Right lung (tissue), 5 donors: Measurements from ENCODE around the gene CDK5RAP2. TPM values are rescaled to one million over a fixed set of nuclear protein-coding genes. Genes with fewer than 3 reads are reported as not detected.
"Not testable (repeated sequence)": the region's sequence is repeated elsewhere in the genome, so short reads cannot be mapped to it uniquely, and the experiment has no call there.

Source experiments
- DNase-seq, 2 donors: peaks; one replicate each; pipeline ENCODE4 v3.0.0-alpha.2; 2013
- polyA plus RNA-seq, 5 donors: library from polyadenylated mRNA; unstranded; fragments of 120-200 nt; gene quantifications; one replicate each; pipeline versions ENCODE4 v1.2.1 to v1.2.3, GENCODE V29; 2013; ENCODE audit warnings: inconsistent platforms in 1 of 5, low replicate concordance in 1 of 5; ENCODE audit not compliant: insufficient read length in 5 of 5, insufficient read depth in 1 of 5

CDK5RAP2 gene
- polyA plus RNA-seq, 5 donors, result 51.7 to 75.6 (median 68.1) TPM

GRCh38 chr9:120515996-120516395 lies 64.0 kb downstream of the CDK5RAP2 start:
- not testable (repeated sequence) for DNase-seq

GRCh38 chr9:120515481-120515880 lies 64.5 kb downstream of the CDK5RAP2 start:
- not testable (repeated sequence) for DNase-seq

GRCh38 chr9:120514405-120514804 lies 65.6 kb downstream of the CDK5RAP2 start:
- DNase-seq, result no peak

- no peak for DNase-seq
These were observed 66.1 kb downstream of the CDK5RAP2 start for GRCh38 chr9:120513825-120514396.

- no peak for DNase-seq
These were observed 69.2 kb downstream of the CDK5RAP2 start for GRCh38 chr9:120510816-120511215.

- no peak for DNase-seq
These were observed 71.9 kb downstream of the CDK5RAP2 start for GRCh38 chr9:120507936-120508510.

- DNase-seq, result no peak
These were observed 74.8 kb downstream of the CDK5RAP2 start for GRCh38 chr9:120505186-120505585.

GRCh38 chr9:120500733-120501132 lies 79.2 kb downstream of the CDK5RAP2 start:
- no peak for DNase-seq

GRCh38 chr9:120497865-120498264 lies 82.1 kb downstream of the CDK5RAP2 start:
- DNase-seq, result not testable (repeated sequence)

GRCh38 chr9:120496438-120496837 lies 83.5 kb downstream of the CDK5RAP2 start:
- DNase-seq, result not testable (repeated sequence)

- no peak for DNase-seq
These were observed 88.9 kb downstream of the CDK5RAP2 start for GRCh38 chr9:120490888-120491595.

- DNase-seq, result no peak
These were observed 93.1 kb downstream of the CDK5RAP2 start for GRCh38 chr9:120486835-120487234.

- no peak for DNase-seq
These were observed 93.6 kb downstream of the CDK5RAP2 start for GRCh38 chr9:120486347-120486746.

- DNase-seq, result no peak
These were observed 94.2 kb downstream of the CDK5RAP2 start for GRCh38 chr9:120485788-120486187.

GRCh38 chr9:120484162-120484561 lies 95.8 kb downstream of the CDK5RAP2 start:
- DNase-seq, result no peak

GRCh38 chr9:120482424-120483186 lies 97.4 kb downstream of the CDK5RAP2 start:
- DNase-seq, result no peak

GRCh38 chr9:120481846-120482245 lies 98.1 kb downstream of the CDK5RAP2 start:
- DNase-seq, result no peak

- DNase-seq, result no peak
These were observed 98.7 kb downstream of the CDK5RAP2 start for GRCh38 chr9:120481248-120481647.

- DNase-seq, result no peak
These were observed 99.3 kb downstream of the CDK5RAP2 start for GRCh38 chr9:120480707-120481106.

- DNase-seq, result no peak
These were observed 101.8 kb downstream of the CDK5RAP2 start for GRCh38 chr9:120478208-120478607.

GRCh38 chr9:120477534-120478001 lies 102.4 kb downstream of the CDK5RAP2 start:
- DNase-seq, result peak in 1 of 2 donors; percentile 32

GRCh38 chr9:120475341-120475740 lies 104.6 kb downstream of the CDK5RAP2 start:
- DNase-seq, result no peak
